Fibroblast of the aortic adventitia (primary cell): ENCODE data around the gene OTUD6A. TPM values are rescaled to one million over a fixed set of nuclear protein-coding genes. Genes with fewer than 3 reads are reported as not detected.

ENCODE experiments used
- DNase-seq: peaks from one replicate; pipeline ENCODE4 v3.0.0-alpha.2; 2010; ENCODE audit warnings: low read depth
- H3K4me3 ChIP-seq: 2 replicates; pipeline ENCODE4 v1.5.1; 2011; ENCODE audit warnings: low read depth, mild to moderate bottlenecking, control low read depth, low read length, moderate library complexity
- total RNA-seq: library from RNA; depleted of rRNA; stranded (reverse); fragments of >200 nt; gene quantifications from 2 replicates; pipeline ENCODE4 v1.2.3, GENCODE V29; 2012; ENCODE audit warnings: low replicate concordance
- TF ChIP-seq, protein P1 (sequence below): IDR thresholded peaks from 2 replicates; pipeline ENCODE4 v1.5.1; 2011; ENCODE audit warnings: mild to moderate bottlenecking, low read length, control low read depth, inconsistent platforms; ENCODE audit not compliant: insufficient read depth

The OTUD6A gene
- total RNA-seq, 1 donor: not detected

DNA sequence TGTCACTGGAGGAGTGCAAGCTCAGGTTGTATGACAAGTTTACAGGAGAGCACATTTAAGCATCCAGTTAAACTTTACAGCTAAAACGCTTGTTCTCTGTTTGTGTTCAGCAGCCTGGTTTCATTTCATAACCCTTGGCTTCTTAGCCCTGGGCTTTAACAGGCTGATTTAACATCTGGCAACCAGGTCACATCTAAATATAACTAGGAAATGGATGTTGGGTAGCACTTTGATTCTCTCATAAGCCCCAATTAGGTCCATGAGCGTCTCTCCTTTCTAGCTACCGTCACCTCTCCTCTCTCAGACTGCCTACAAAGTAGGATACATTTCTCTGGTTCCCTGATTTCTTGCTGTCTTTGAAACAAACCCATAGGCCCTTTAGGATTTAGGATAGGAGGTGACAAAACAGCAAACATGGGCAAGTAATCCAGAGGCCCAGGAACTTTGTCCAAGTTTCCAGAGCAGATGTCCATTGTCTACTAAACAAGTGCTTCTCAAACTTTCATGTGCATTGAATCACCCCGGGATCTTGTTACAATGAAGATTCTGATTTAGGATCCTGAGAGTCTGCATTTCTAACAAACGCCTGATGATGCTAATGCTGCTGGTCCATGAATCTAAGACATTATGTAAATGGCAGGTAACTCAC lies 22.5 kb downstream of the OTUD6A start:
- TF ChIP-seq, protein P1, sequence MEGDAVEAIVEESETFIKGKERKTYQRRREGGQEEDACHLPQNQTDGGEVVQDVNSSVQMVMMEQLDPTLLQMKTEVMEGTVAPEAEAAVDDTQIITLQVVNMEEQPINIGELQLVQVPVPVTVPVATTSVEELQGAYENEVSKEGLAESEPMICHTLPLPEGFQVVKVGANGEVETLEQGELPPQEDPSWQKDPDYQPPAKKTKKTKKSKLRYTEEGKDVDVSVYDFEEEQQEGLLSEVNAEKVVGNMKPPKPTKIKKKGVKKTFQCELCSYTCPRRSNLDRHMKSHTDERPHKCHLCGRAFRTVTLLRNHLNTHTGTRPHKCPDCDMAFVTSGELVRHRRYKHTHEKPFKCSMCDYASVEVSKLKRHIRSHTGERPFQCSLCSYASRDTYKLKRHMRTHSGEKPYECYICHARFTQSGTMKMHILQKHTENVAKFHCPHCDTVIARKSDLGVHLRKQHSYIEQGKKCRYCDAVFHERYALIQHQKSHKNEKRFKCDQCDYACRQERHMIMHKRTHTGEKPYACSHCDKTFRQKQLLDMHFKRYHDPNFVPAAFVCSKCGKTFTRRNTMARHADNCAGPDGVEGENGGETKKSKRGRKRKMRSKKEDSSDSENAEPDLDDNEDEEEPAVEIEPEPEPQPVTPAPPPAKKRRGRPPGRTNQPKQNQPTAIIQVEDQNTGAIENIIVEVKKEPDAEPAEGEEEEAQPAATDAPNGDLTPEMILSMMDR: no peak
- no peak for DNase-seq

DNA sequence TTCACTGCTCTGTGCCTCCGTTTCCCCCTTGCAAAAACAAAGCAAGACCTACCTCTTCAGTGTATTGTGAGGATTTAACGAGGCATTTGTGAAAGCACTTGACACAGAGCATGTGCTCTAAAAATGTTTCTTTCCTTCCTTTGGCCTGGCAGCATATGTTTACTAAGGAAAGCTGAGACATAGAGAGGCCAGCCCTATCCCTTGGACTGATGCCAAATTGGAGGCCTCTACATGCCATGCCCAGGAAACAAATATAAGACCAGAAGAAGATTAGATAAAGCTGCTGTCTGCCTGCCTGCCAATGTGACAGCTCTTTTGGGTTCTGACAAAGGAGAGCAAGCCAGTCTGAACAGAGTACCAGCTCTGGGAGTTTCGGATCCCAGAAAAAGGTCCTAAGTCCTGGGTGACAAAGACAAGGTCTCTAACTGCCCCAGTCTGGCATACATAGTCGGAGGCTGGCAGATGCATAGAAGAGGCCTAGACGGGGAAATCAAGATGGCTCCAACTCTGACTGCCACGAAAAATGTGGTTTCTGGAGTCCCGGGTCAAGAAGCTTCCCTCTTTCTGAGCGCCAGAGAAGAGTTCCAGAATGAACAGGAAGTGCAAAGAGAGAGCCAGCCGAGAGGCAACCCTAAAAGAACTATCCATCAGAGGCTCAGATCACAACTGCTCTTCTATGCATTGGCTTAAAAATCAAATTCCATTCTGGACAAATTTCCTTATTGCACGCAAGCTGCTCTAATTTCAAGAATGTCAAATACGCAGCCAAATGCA lies 25.8 kb downstream of the OTUD6A start:
- H3K4me3 ChIP-seq: no peak overlapping the region
- TF ChIP-seq, protein P1: no peak
- peak; percentile 70 for DNase-seq

More for the DNA sequence above, 22.5 kb downstream of the OTUD6A start:
- no peak overlapping the region for H3K4me3 ChIP-seq

DNA sequence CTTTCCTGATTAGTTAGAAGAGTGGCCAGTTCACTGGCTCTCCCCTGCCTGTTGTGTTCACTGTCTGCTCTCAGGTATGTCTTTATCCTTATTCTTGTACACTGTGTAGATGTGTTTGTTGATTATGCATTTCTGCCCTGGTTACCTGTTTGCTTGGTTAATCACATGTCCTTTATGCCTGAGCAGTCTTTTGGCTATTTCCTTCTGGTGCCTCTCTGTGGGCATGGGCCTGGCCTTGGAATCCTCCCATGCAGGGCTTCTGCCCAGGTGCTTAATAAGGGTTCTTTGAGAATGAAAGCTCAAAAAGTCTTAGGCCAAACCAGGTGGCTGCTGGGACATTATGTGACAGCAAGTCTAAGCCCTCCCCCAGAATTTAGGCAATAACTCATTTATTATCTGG lies 26.5 kb downstream of the OTUD6A start:
- H3K4me3 ChIP-seq: no peak overlapping the region
- DNase-seq: no peak
- TF ChIP-seq, protein P1: no peak

DNA sequence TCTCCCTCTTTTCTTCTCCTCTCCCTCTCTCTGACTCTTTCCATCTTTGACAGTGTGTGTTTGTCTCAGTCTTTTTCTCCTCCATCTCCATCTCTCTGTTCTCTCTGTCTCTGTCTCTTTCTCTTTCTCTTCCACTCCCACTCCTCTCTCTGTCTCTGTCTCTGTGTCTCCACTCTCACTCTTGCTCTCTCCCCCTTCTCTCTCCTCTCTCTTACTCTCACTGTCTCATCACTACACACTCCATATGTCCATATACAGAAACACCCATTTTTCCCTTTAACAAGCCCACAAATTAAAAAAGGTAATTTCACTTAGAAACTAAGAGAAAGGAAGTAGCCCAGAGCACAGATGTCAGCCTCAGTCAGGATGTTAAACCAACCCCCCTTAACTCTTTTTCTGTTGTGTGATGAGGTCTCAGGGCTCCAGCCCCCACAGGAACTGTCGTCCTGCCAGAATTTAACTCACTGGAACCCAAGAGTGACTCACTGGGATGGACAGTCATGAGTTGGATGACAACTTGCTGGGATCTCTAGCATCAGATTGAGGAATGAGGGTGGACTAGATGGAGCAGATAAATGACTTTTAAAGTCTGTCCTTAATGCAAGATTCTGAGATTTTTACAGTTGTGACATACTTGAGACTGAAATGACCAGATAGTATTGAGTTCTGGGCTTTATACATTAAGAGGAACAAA lies 27.5 kb downstream of the OTUD6A start:
- DNase-seq: peak; percentile 25
- TF ChIP-seq, protein P1: no peak

DNA sequence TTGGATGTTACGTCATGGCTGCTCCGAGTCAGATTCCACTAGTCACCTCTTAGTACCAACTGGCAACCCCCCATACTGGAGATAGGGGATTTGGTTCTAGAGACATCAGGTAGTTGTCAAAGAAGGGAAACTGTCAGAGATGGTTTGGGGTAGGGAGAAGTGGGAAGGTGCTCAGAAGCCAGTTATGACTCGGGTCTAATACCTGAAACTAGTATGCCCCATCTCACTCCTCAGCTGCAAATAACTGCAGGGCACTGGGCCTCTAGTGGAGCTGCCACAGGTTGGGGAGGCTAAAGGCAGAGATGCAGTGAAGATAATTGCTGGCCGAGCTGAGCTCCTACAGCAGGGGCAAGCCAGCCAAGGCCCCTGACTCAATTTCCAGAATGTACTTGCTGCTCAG lies 30.0 kb downstream of the OTUD6A start:
- TF ChIP-seq, protein P1: no peak
- no peak overlapping the region for H3K4me3 ChIP-seq
- DNase-seq: no peak

More for the DNA sequence above, 27.5 kb downstream of the OTUD6A start:
- H3K4me3 ChIP-seq: no peak overlapping the region

DNA sequence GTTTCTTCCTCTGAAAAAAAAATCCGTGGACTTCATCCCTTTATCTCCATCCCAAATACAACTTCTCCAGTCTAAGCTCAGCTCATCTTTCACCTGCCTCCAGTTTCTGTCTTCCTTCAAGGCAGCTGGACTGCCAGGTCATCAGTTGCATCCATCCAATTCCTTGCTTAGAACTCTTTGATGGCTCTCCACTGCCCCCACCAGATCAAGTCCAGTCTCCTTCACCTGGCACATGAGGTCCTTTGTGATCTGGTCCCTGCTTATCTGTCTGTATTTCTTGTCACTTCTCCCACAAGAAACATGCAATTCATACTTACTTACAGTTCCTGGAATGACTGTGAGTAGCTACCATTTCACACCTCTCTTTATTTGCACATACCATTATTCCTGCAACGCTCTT lies 33.8 kb downstream of the OTUD6A start:
- H3K4me3 ChIP-seq: no peak overlapping the region
- DNase-seq: peak; percentile 21
- TF ChIP-seq, protein P1: peak; percentile 36
